ENCODE measurements around the gene REXO5. TPM values are rescaled to one million over a fixed set of nuclear protein-coding genes. Genes with fewer than 3 reads are reported as not detected.

The REXO5 gene
- total RNA-seq, 6 donors from 2014 or later: 2.1 to 12.7 (median 3.0) TPM

- Histone ChIP-seq H3K4me3 (no peak overlapping the region), H3K36me3 (no peaks in the 10 kb centered on the region), H3K9me3 (no peaks in the 10 kb centered on the region), H3K27me3 (no peaks in the 10 kb centered on the region), H3K27ac (no peak overlapping the region), H3K4me1 (no peaks in the 10 kb centered on the region)
- TF ChIP-seq EP300 (IDR thresholded peaks at IDR 0.05): no peak
- ATAC-seq (ENCODE audit: low FRiP score in 2 of 2) (no peak), DNase-seq (no peak)
- WGBS, 2 donors: 87 to 89% methylated on average over 2 of the region's 2 CpGs
Measured at GRCh38 chr16:20833086-20833485, 26.8 kb downstream of the REXO5 start.

- H3K36me3 ChIP-seq: no peaks in the 10 kb centered on the region
- WGBS, 2 donors: 72 to 94% methylated on average over 1 of the region's 1 CpG
- no peak for DNase-seq
- no peak overlapping the region for H3K4me3 ChIP-seq
- no peak for ATAC-seq (ENCODE audit: low FRiP score in 2 of 2)
- no peaks in the 10 kb centered on the region for H3K27me3 ChIP-seq
- TF ChIP-seq POLR2AphosphoS5 (IDR thresholded peaks at IDR 0.05) (no peak), POLR2A (IDR thresholded peaks at IDR 0.05) (no peak), EP300 (IDR thresholded peaks at IDR 0.05) (no peak)
- TF ChIP-seq, protein P1, sequence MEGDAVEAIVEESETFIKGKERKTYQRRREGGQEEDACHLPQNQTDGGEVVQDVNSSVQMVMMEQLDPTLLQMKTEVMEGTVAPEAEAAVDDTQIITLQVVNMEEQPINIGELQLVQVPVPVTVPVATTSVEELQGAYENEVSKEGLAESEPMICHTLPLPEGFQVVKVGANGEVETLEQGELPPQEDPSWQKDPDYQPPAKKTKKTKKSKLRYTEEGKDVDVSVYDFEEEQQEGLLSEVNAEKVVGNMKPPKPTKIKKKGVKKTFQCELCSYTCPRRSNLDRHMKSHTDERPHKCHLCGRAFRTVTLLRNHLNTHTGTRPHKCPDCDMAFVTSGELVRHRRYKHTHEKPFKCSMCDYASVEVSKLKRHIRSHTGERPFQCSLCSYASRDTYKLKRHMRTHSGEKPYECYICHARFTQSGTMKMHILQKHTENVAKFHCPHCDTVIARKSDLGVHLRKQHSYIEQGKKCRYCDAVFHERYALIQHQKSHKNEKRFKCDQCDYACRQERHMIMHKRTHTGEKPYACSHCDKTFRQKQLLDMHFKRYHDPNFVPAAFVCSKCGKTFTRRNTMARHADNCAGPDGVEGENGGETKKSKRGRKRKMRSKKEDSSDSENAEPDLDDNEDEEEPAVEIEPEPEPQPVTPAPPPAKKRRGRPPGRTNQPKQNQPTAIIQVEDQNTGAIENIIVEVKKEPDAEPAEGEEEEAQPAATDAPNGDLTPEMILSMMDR (IDR thresholded peaks at IDR 0.05): no peak
- H3K4me1 ChIP-seq: no peaks in the 10 kb centered on the region
- no peak overlapping the region for H3K27ac ChIP-seq
- no peaks in the 10 kb centered on the region for H3K9me3 ChIP-seq
Measured at GRCh38 chr16:20838240-20838639, 31.9 kb downstream of the REXO5 start.

- ATAC-seq (ENCODE audit: low FRiP score in 2 of 2): no peak
- Histone ChIP-seq H3K27me3 (no peaks in the 10 kb centered on the region), H3K4me3 (no peak overlapping the region), H3K36me3 (no peaks in the 10 kb centered on the region), H3K27ac (no peak overlapping the region), H3K9me3 (no peaks in the 10 kb centered on the region), H3K4me1 (no peaks in the 10 kb centered on the region)
- no peak for DNase-seq
- TF ChIP-seq POLR2AphosphoS5 (IDR thresholded peaks at IDR 0.05) (no peak), POLR2A (IDR thresholded peaks at IDR 0.05) (no peak), EP300 (IDR thresholded peaks at IDR 0.05) (no peak)
- TF ChIP-seq, protein P1 (IDR thresholded peaks at IDR 0.05): no peak
- WGBS, 2 donors: 84 to 92% methylated on average over 2 of the region's 2 CpGs
Measured at GRCh38 chr16:20839504-20839903, 33.2 kb downstream of the REXO5 start.

- no peak for TF ChIP-seq POLR2AphosphoS5 (IDR thresholded peaks at IDR 0.05)
- no peak for TF ChIP-seq POLR2A (IDR thresholded peaks at IDR 0.05)
- no peak for TF ChIP-seq EP300 (IDR thresholded peaks at IDR 0.05)
- TF ChIP-seq, protein P1 (IDR thresholded peaks at IDR 0.05): no peak
- no peak overlapping the region for H3K27ac ChIP-seq
- no peaks in the 10 kb centered on the region for H3K27me3 ChIP-seq
- WGBS, 2 donors: 90 to 91% methylated on average over 2 of the region's 2 CpGs
- H3K36me3 ChIP-seq: no peaks in the 10 kb centered on the region
- DNase-seq: no peak
- no peaks in the 10 kb centered on the region for H3K9me3 ChIP-seq
- no peak for ATAC-seq (ENCODE audit: low FRiP score in 2 of 2)
- H3K4me1 ChIP-seq: peaks cover 0 to 5% (median 0%) of the 10 kb centered on the region in 4 donors
- no peak overlapping the region for H3K4me3 ChIP-seq
Measured at GRCh38 chr16:20844054-20844453, 37.7 kb downstream of the REXO5 start.

DNA sequence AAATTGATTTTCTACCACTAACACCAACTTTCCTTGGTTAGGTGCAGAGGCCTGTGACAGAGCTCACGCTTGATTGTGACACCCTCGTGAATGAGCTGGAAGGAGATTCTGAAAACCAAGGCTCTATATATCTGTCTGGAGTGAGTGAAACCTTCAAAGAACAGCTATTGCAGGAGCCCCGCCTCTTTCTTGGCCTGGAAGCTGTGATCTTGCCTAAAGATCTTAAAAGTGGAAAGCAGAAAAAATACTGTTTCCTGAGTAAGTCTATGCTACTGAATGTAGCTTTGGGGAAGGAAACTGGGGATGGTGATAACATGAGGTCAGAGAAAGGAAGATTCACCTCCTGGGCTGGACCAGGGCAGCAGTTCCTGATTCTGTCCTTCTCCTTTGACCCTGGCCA lies 38.3 kb downstream of the REXO5 start:
- ATAC-seq (ENCODE audit: low FRiP score in 2 of 2) (no peak), DNase-seq (no peak)
- TF ChIP-seq, protein P1 (IDR thresholded peaks at IDR 0.05): no peak
- TF ChIP-seq EP300 (IDR thresholded peaks at IDR 0.05): no peak
- TF ChIP-seq POLR2AphosphoS5 (IDR thresholded peaks at IDR 0.05): no peak
- no peak for TF ChIP-seq POLR2A (IDR thresholded peaks at IDR 0.05)
- Histone ChIP-seq H3K4me3 (no peak overlapping the region), H3K27ac (no peak overlapping the region), H3K27me3 (no peaks in the 10 kb centered on the region), H3K9me3 (no peaks in the 10 kb centered on the region), H3K36me3 (no peaks in the 10 kb centered on the region), H3K4me1 (peaks cover 0 to 8% (median 2%) of the 10 kb centered on the region in 4 donors)
- 58 to 69% methylated on average over 3 of the region's 3 CpGs for WGBS, 2 donors

Measured in upper lobe of left lung (tissue), 6 donors.